ENCODE results near the gene C11orf58.

- TF ChIP-seq CTCF (IDR thresholded peaks at IDR 0.05) (no peak), POLR2A (IDR thresholded peaks at IDR 0.05) (no peak), EP300 (IDR thresholded peaks at IDR 0.05) (no peak)
Measured at GRCh38 chr11:16776711-16777612, 38.5 kb downstream of the C11orf58 start.
